HG02763 (cell line): Measurements from ENCODE around the gene TENM3.

Source experiments
- ATAC-seq: cut with Tn5 transposase; IDR thresholded peaks from one replicate; pipeline ENCODE4 v1.9.1; 2021; ENCODE audit warnings: mild to moderate bottlenecking, moderate library complexity; ENCODE audit not compliant: unreplicated experiment

TENM3 gene

GRCh38 chr4:182715548-182715947, 472.3 kb downstream of the TENM3 start:
- no peak for ATAC-seq

- ATAC-seq, result no peak
Observed at GRCh38 chr4:182716192-182716591, 473.0 kb downstream of the TENM3 start.

- peak; percentile 70 for ATAC-seq
Observed at GRCh38 chr4:182717788-182718583, 474.8 kb downstream of the TENM3 start.

DNA sequence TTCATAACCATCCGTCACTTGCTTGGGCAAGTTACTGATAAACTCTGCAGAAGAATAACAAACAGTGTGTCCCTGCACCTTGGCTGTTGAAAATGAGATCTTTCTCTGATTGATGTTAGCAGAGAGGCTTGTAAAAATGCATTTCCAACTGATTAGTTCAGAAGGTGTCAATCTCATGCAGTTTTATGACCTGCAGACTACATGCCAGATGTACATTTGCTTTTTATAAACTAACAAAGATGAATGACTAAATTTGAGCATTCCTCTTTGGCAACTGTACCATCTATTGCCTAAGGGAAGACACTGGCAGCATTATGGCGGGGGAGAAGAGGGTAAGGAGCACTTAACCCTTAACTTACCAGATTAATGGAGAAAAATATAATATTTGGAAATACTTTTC, 481.2 kb downstream of the TENM3 start:
- ATAC-seq, result no peak

- ATAC-seq, result no peak
Observed at GRCh38 chr4:182729516-182729915, 486.3 kb downstream of the TENM3 start.

GRCh38 chr4:182730791-182731190, 487.6 kb downstream of the TENM3 start:
- ATAC-seq, result no peak

- no peak for ATAC-seq
Observed at GRCh38 chr4:182736207-182736606, 493.0 kb downstream of the TENM3 start.

- no peak for ATAC-seq
Observed at GRCh38 chr4:182738283-182739047, 495.3 kb downstream of the TENM3 start.

DNA sequence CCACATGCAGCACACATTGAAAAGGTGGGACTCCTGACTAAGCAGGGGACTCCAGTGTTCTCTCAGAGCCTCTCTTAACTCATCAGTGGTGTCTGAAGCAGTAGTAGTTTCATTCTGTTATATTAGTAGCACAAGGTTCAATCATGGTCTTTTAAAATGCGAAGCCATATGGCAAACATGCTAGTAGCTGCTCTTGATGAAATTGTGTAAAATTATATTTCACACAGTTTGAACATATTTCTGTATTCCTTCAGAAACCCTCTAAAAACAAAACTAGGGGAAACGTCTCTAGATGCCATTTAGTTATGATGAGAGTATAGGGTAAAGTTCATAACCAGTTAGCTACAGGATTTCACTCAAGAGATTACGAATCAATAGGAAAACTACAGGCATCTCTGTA, 497.1 kb downstream of the TENM3 start:
- no peak for ATAC-seq

DNA sequence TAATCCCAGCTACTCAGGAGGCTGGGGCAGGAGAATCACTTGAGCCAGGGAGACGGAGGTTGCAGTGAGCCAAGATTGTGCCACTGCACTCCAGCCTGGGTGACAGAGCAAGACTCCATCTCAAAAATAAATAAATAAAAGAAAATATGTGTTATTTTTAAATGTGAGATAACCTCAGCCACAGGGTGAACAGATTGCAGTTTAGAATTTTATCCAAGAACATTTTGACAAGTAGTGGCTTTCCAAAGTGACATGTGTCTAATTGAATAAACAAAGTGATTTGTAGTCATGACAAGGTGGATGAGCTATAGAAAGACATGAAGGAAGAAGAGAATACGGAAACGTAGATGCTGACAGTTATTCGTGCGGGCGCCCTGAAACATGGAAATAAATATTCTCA, 497.9 kb downstream of the TENM3 start:
- no peak for ATAC-seq

GRCh38 chr4:182741914-182742313, 498.7 kb downstream of the TENM3 start:
- ATAC-seq, result no peak

- no peak for ATAC-seq
Observed at GRCh38 chr4:182743815-182744214, 500.6 kb downstream of the TENM3 start.

GRCh38 chr4:182745237-182745636, 502.0 kb downstream of the TENM3 start:
- no peak for ATAC-seq

GRCh38 chr4:182746876-182747275, 503.7 kb downstream of the TENM3 start:
- no peak for ATAC-seq

DNA sequence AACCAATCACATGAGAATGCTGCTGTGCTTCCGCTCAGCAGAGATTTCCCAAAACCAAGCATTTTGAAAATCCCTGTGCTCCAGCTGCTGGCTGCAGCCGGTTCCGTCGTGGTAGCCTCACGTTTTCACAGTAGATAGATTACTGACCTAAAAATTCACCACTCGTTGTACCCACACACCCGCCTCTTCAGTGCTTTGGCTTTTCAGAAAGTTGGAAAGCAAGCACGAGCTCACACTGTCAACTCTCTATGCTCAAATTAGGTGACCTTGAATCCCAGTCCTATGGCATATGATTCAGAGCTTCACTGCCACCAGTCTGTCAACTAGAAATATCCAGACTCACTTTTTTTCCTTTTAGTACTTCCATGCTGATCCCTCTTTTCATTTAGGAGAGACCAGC, 505.1 kb downstream of the TENM3 start:
- ATAC-seq, result no peak

- ATAC-seq, result no peak
Observed at GRCh38 chr4:182748949-182749348, 505.7 kb downstream of the TENM3 start.

- ATAC-seq, result no peak
Observed at GRCh38 chr4:182749667-182750167, 506.5 kb downstream of the TENM3 start.

DNA sequence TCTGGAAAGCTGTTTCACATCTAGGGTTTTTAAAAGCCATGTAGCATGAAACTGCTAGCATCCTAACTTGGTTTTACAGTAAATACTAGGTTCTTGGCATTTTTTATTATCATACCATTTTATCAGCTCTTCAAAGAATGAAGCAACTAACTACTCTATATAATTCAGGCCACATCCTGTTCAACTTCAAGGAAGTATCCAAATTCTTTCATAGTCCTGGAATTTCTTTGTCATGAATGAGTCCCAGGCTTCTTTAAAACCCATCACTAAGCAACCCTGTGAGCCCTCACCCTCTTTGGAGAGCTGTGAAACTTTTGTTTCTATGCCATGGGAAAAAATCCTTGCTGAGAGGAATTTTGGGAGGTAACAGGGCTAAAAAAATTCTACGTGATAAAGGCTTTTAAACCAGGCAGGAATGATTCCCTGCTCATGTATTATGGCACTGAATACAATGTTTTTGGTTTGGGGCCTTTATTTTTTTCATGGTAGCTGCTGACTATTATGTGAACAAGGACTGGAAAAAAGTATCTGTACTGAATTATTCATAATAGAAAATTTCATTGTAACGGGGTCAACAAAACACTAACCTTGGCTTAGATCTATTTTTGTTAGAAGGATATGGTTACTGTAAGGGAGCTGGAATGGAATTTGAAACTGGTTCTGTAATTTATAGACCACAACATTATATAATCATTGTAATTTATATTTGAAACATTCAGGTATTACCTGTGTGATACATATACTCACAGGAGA, 509.1 kb downstream of the TENM3 start:
- ATAC-seq, result no peak

DNA sequence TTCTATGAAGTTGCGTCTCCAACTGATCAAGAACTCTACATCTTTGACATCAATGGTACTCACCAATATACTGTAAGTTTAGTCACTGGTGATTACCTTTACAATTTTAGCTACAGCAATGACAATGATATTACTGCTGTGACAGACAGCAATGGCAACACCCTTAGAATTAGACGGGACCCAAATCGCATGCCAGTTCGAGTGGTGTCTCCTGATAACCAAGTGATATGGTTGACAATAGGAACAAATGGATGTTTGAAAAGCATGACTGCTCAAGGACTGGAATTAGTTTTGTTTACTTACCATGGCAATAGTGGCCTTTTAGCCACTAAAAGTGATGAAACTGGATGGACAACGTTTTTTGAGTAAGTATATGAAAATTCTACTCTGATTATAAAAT, 511.7 kb downstream of the TENM3 start:
- ATAC-seq, result no peak

DNA sequence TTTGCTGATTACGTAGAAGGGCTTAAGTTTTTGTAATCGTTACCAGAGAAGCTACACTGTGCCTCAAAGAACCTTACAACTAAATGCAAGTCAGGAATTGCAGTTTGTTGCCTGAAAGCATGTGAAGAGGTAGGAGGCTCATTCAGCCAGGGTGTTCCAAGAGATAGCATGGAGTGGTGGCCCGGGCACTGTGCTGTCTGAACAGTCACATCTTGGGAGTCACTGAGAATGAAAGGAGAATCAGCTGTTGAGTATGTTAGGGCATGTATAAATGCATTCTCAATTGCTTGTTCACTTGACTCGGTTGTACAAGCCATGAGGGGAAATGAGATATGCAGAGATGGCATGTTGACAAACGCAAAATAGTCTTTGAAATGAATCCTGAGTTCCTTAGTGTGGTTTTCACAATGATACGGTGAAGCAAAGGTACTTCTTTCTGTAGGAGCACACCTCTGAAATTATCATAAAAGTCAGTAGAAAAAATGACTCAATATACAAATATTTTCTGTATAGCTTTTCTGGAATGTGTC, 513.0 kb downstream of the TENM3 start:
- no peak for ATAC-seq

- ATAC-seq, result no peak
Observed at GRCh38 chr4:182758273-182758672, 515.1 kb downstream of the TENM3 start.
